IPS-18a (cell line): ENCODE data around the gene FRAT2.

ENCODE experiments used
- H3K27ac ChIP-seq: one replicate; pipeline ENCODE4 v1.5.1; 2013; ENCODE audit warnings: low read length
- H3K27me3 ChIP-seq: one replicate; pipeline ENCODE4 v1.6.1; 2013; ENCODE audit warnings: mild to moderate bottlenecking, low read length; ENCODE audit not compliant: control insufficient read depth, insufficient read depth
- H3K36me3 ChIP-seq: one replicate; pipeline ENCODE4 v1.6.1; 2013; ENCODE audit warnings: low read depth, low read length; ENCODE audit not compliant: control insufficient read depth
- H3K4me1 ChIP-seq: one replicate; pipeline ENCODE4 v1.6.1; 2013; ENCODE audit warnings: low read depth, low read length; ENCODE audit not compliant: control insufficient read depth
- H3K4me3 ChIP-seq: one replicate; pipeline ENCODE4 v1.5.1; 2013; ENCODE audit warnings: low read length
- H3K9ac ChIP-seq: one replicate; pipeline ENCODE4 v1.6.1; 2013; ENCODE audit warnings: mild to moderate bottlenecking, low read length, moderate library complexity
- H3K9me3 ChIP-seq: one replicate; pipeline ENCODE4 v1.6.1; 2013; ENCODE audit warnings: low read depth, low read length; ENCODE audit not compliant: control insufficient read depth

Gene FRAT2, protein sequence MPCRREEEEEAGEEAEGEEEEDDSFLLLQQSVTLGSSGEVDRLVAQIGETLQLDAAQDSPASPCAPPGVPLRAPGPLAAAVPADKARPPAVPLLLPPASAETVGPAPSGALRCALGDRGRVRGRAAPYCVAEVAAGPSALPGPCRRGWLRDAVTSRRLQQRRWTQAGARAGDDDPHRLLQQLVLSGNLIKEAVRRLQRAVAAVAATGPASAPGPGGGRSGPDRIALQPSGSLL

DNA sequence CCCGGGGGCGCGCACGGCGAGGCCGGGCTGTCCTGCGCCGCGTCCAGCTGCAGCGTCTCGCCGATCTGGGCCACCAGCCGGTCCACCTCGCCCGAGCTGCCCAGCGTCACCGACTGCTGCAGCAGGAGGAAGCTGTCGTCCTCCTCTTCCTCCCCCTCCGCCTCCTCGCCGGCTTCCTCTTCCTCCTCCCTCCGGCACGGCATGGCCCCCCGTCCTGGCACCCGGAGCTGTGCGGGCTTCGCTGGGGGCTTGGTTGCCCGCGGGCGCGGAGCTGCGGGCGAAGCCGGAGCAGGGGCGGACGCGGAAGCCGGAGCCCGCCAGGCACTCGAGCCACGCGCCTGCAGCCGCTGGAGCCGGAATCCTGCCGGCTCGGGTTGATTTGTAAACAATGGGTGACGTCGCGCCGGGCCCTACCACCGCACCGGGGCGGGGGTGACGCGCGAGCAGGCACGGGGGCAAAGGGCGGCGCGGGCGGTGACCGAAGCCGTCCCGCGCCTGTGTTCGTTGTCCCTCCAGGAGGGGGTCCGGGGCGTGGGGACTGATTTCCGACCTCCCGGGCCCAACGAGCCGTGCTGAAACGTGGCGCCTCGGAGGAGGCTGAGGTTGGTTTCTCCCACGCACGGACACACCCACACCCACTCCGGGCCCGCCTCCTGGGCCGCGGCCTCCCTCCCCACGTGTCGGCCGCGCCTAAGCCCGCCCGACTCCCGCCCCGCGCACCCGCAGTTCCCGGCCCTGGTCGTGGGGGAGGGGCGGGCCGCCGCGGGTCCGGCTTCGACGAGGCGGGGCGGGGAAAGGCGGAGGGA lies at the start of gene FRAT2:
Gene FRAT2, minus strand, starts transcription at position 360 of the 806 bp plus-strand sequence. Its CDS starts 157 bp downstream, at position 203.
- no peaks in the 10 kb centered on the region for H3K9me3 ChIP-seq
- peaks cover 29% of the 10 kb centered on the region for H3K4me1 ChIP-seq
- H3K36me3 ChIP-seq, result no peaks in the 10 kb centered on the region
- peak within 1 kb of the TSS; percentile 99 for H3K4me3 ChIP-seq
- peaks cover 6% of the 10 kb centered on the region for H3K27me3 ChIP-seq
- peak within 1 kb of the TSS; percentile 90 for H3K9ac ChIP-seq
- H3K27ac ChIP-seq, result peak within 1 kb of the TSS; percentile 82

- Histone ChIP-seq H3K27ac (no peak overlapping the region), H3K4me3 (no peak overlapping the region), H3K36me3 (peaks cover 59% of the 10 kb centered on the region), H3K4me1 (no peaks in the 10 kb centered on the region), H3K9me3 (no peaks in the 10 kb centered on the region), H3K27me3 (no peaks in the 10 kb centered on the region), H3K9ac (no peak overlapping the region)
Measured at GRCh38 chr10:97384156-97384555, 49.6 kb upstream of the FRAT2 start.

- no peaks in the 10 kb centered on the region for H3K27me3 ChIP-seq
Measured at GRCh38 chr10:97383159-97383558, 48.6 kb upstream of the FRAT2 start.

DNA sequence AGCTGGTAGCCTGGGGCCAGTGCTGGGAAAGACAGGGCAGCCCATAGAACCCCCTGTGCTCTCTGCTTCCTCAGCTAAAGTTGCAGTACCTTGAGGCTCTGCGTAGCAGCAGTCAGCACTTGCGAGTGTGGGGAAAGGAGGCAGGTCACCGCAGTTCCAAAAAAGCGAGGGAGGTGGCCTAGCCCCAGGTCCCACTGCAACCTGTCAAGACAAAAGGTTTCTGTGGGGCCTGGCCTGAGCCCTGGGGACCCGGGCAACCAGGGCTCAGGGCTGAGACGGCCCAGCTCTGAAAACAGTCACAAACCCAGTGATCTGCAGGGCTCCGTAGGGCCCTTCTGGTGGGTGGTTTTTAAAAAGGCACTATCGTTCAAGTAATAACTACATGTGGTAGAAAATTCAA lies 47.1 kb upstream of the FRAT2 start:
- H3K9me3 ChIP-seq, result no peaks in the 10 kb centered on the region
- H3K4me3 ChIP-seq, result no peak overlapping the region
- no peaks in the 10 kb centered on the region for H3K27me3 ChIP-seq
- no peaks in the 10 kb centered on the region for H3K4me1 ChIP-seq
- no peak overlapping the region for H3K9ac ChIP-seq
- no peak overlapping the region for H3K27ac ChIP-seq
- peaks cover 51% of the 10 kb centered on the region for H3K36me3 ChIP-seq

More at GRCh38 chr10:97383159-97383558, 48.6 kb upstream of the FRAT2 start:
- peaks cover 57% of the 10 kb centered on the region for H3K36me3 ChIP-seq
- no peaks in the 10 kb centered on the region for H3K4me1 ChIP-seq
- no peak overlapping the region for H3K9ac ChIP-seq
- no peak overlapping the region for H3K4me3 ChIP-seq
- H3K27ac ChIP-seq, result no peak overlapping the region
- H3K9me3 ChIP-seq, result no peaks in the 10 kb centered on the region

GRCh38 chr10:97380516-97380915 lies 46.0 kb upstream of the FRAT2 start:
- H3K27me3 ChIP-seq, result no peaks in the 10 kb centered on the region
- H3K36me3 ChIP-seq, result peaks cover 50% of the 10 kb centered on the region
- no peak overlapping the region for H3K4me3 ChIP-seq
- H3K4me1 ChIP-seq, result no peaks in the 10 kb centered on the region
- H3K9ac ChIP-seq, result no peak overlapping the region
- H3K27ac ChIP-seq, result no peak overlapping the region
- H3K9me3 ChIP-seq, result no peaks in the 10 kb centered on the region

- no peak overlapping the region for H3K9ac ChIP-seq
Measured at GRCh38 chr10:97378933-97379921, 44.7 kb upstream of the FRAT2 start.

DNA sequence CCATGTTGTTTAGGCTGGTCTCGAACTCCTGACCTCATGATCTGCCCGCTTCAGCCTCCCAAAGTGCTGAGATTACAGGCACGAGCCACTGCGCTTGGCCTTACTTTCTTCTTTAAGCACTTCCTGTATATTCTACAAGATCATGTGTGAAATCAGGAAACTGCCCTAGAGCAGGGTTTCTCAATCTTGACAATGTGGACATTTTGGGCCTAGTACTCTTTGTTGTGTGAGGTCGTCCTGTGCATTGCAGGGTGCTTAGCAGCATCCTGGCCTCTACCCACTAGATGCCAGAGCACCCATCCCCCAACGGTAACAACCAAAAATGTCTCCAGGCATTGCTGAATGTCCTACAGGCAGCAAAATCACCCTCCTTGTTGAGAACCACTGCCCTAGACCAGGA lies 41.9 kb upstream of the FRAT2 start:
- Histone ChIP-seq H3K4me3 (no peak overlapping the region), H3K36me3 (peaks cover 63% of the 10 kb centered on the region), H3K27me3 (no peaks in the 10 kb centered on the region), H3K9ac (no peak overlapping the region), H3K9me3 (no peaks in the 10 kb centered on the region), H3K4me1 (no peaks in the 10 kb centered on the region), H3K27ac (no peak overlapping the region)

More at GRCh38 chr10:97378933-97379921, 44.7 kb upstream of the FRAT2 start:
- peaks cover 49% of the 10 kb centered on the region for H3K36me3 ChIP-seq
- H3K9me3 ChIP-seq, result no peaks in the 10 kb centered on the region
- H3K27ac ChIP-seq, result no peak overlapping the region
- no peaks in the 10 kb centered on the region for H3K4me1 ChIP-seq
- H3K27me3 ChIP-seq, result no peaks in the 10 kb centered on the region
- H3K4me3 ChIP-seq, result no peak overlapping the region

GRCh38 chr10:97373456-97373855 lies 38.9 kb upstream of the FRAT2 start:
- H3K27me3 ChIP-seq, result no peaks in the 10 kb centered on the region
- H3K27ac ChIP-seq, result no peak overlapping the region
- peaks cover 71% of the 10 kb centered on the region for H3K36me3 ChIP-seq
- H3K9ac ChIP-seq, result no peak overlapping the region
- H3K9me3 ChIP-seq, result no peaks in the 10 kb centered on the region
- H3K4me1 ChIP-seq, result no peaks in the 10 kb centered on the region
- no peak overlapping the region for H3K4me3 ChIP-seq

DNA sequence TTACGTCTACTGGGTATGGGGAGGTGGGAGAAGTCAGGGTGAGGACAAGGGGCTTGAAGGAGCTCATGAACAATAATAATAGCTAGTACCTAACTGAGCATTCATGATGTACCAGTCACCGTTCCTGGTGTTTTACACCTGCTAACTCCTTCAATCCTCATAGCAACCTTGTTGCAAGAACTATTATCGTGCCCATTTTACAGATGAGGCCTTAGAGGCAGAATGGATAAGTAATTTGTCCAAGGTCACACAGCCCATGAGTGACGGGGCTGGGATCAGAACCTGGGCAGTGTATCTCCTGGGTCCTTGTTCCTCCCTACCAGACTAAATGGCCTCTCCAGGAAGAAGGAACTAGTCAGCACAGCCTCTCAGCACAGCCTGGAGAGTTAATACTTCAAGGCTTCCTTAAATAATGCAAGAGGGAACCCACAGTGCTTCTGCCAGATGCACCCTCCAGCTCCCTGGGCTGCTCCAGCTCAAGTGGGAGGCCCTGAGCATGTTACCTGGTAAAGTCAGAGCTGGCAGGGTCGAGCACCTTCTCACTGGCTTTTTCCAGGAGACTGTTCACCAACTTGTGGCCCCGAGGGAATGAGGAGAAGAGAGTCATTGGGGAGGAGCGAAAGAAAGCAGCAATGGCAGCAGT lies 37.8 kb upstream of the FRAT2 start:
- H3K9ac ChIP-seq, result no peak overlapping the region
- peaks cover 66% of the 10 kb centered on the region for H3K36me3 ChIP-seq

GRCh38 chr10:97371696-97372095 lies 37.2 kb upstream of the FRAT2 start:
- Histone ChIP-seq H3K9me3 (no peaks in the 10 kb centered on the region), H3K27me3 (no peaks in the 10 kb centered on the region), H3K9ac (no peak overlapping the region), H3K4me1 (no peaks in the 10 kb centered on the region), H3K27ac (no peak overlapping the region), H3K36me3 (peaks cover 71% of the 10 kb centered on the region), H3K4me3 (no peak overlapping the region)

More for the DNA sequence above, 37.8 kb upstream of the FRAT2 start:
- Histone ChIP-seq H3K27ac (no peak overlapping the region), H3K9me3 (no peaks in the 10 kb centered on the region), H3K27me3 (no peaks in the 10 kb centered on the region), H3K4me1 (no peaks in the 10 kb centered on the region), H3K4me3 (no peak overlapping the region)
